GM21381 (cell line): ENCODE results near the gene TST.

Experiments
- ATAC-seq: cut with Tn5 transposase; IDR thresholded peaks from one replicate; pipeline ENCODE4 v1.9.1; 2021; ENCODE audit warnings: mild to moderate bottlenecking, moderate library complexity; ENCODE audit not compliant: unreplicated experiment

The TST gene

GRCh38 chr22:37019309-37020191 is at the start of gene TST, which contains the start of gene MPST:
TST (minus strand) TSS chr22:37019447; CDS start chr22:37018732, 715 bp downstream.
MPST (plus strand) TSS chr22:37019742; CDS start chr22:37019837, 95 bp downstream.
- ATAC-seq = peak; percentile 57

GRCh38 chr22:37068859-37069258 is 49.6 kb upstream of the TST start:
- no peak for ATAC-seq

- ATAC-seq = no peak
Observed at GRCh38 chr22:37067428-37067827, 48.2 kb upstream of the TST start.

- no peak for ATAC-seq
Observed at GRCh38 chr22:37065961-37066360, 46.7 kb upstream of the TST start.

- no peak for ATAC-seq
Observed at GRCh38 chr22:37065180-37065579, 45.9 kb upstream of the TST start.

GRCh38 chr22:37064553-37064952 is 45.3 kb upstream of the TST start:
- no peak for ATAC-seq

- no peak for ATAC-seq
Observed at GRCh38 chr22:37063431-37064420, 44.5 kb upstream of the TST start.

- ATAC-seq = no peak
Observed at GRCh38 chr22:37062702-37063381, 43.6 kb upstream of the TST start.

GRCh38 chr22:37062376-37062675 is 43.1 kb upstream of the TST start:
- no peak for ATAC-seq

- ATAC-seq = no peak
Observed at GRCh38 chr22:37061611-37062375, 42.5 kb upstream of the TST start.

GRCh38 chr22:37060801-37061610 is 41.8 kb upstream of the TST start:
- no peak for ATAC-seq

- no peak for ATAC-seq
Observed at GRCh38 chr22:37059876-37060449, 40.7 kb upstream of the TST start.

GRCh38 chr22:37058917-37059701 is 39.9 kb upstream of the TST start:
- no peak for ATAC-seq

- no peak for ATAC-seq
Observed at GRCh38 chr22:37057796-37058510, 38.7 kb upstream of the TST start.

- ATAC-seq = no peak
Observed at GRCh38 chr22:37057226-37057625, 38.0 kb upstream of the TST start.

- no peak for ATAC-seq
Observed at GRCh38 chr22:37056246-37056645, 37.0 kb upstream of the TST start.

GRCh38 chr22:37054600-37055365 is 35.5 kb upstream of the TST start:
- no peak for ATAC-seq
